ENCODE results near the gene PRDM16. TPM values are rescaled to one million over a fixed set of nuclear protein-coding genes. Genes with fewer than 3 reads are reported as not detected.

Gene PRDM16
- polyA plus RNA-seq, 3 donors = not detected

- Histone ChIP-seq H4K20me1 (ENCODE audit: insufficient read depth, low read length) (no peaks in the 10 kb centered on the region), H3K4me1 (ENCODE audit: control insufficient read depth in 1 of 2, insufficient read depth in 2 of 2, low read length in 2 of 2) (no peaks in the 10 kb centered on the region), H3K4me3 (replicated peaks in 1 of 3; ENCODE audit: low read depth in 2 of 3, low read length in 3 of 3) (no peak overlapping the region), H3K4me2 (replicated peaks; ENCODE audit: extremely low read depth, low read length, poor library complexity, severe bottlenecking) (no peak overlapping the region), H3K9me3 (replicated peaks in 1 of 2; ENCODE audit: control insufficient read depth in 1 of 2, insufficient read depth in 1 of 2, low read length in 2 of 2) (no peaks in the 10 kb centered on the region), H3K27me3 (ENCODE audit: control insufficient read depth in 2 of 2, insufficient read depth in 2 of 2, low read length in 2 of 2) (no peaks in the 10 kb centered on the region), H3K79me2 (ENCODE audit: insufficient read depth, low read length) (no peaks in the 10 kb centered on the region), H2AFZ (ENCODE audit: insufficient read depth, low read depth, low read length, poor library complexity, severe bottlenecking) (no peak overlapping the region), H3K27ac (ENCODE audit: low read depth in 1 of 2, low read length in 2 of 2) (no peak overlapping the region), H3K36me3 (replicated peaks in 1 of 2; ENCODE audit: control insufficient read depth in 1 of 2, insufficient read depth in 2 of 2, low read length in 2 of 2) (no peaks in the 10 kb centered on the region), H3K9ac (ENCODE audit: insufficient read depth, low read length, poor library complexity, severe bottlenecking) (no peak overlapping the region)
- H3K9me3 Mint-ChIP-seq = no peaks in the 10 kb centered on the region
- H3K4me1 Mint-ChIP-seq = no peaks in the 10 kb centered on the region
- H3K4me3 Mint-ChIP-seq = no peak overlapping the region
- H3K27ac Mint-ChIP-seq = no peak overlapping the region
- intact Hi-C loops (cut with micrococcal nuclease) = no loop called here
- no peaks in the 10 kb centered on the region for H3K36me3 Mint-ChIP-seq
- DNase-seq = no peak
- H3K27me3 Mint-ChIP-seq (ENCODE audit: low read depth in 3 of 3) = peaks cover 0 to 8% (median 0%) of the 10 kb centered on the region in 3 donors
- WGBS (ENCODE audit: insufficient coverage) = over 99% methylated on average over 12 of the region's 19 CpGs
- TF ChIP-seq CTCF (IDR thresholded peaks at IDR 0.05) = no peak
Observed at GRCh38 chr1:3140437-3140836, 71.4 kb downstream of the PRDM16 start.

- TF ChIP-seq CTCF (IDR thresholded peaks at IDR 0.05) = no peak
- no peak overlapping the region for H2AFZ ChIP-seq (ENCODE audit: insufficient read depth, low read depth, low read length, poor library complexity, severe bottlenecking)
- peaks cover 0 to 8% (median 0%) of the 10 kb centered on the region in 3 donors for H3K27me3 Mint-ChIP-seq (ENCODE audit: low read depth in 3 of 3)
- no peaks in the 10 kb centered on the region for H3K79me2 ChIP-seq (ENCODE audit: insufficient read depth, low read length)
- no peak overlapping the region for H3K4me2 ChIP-seq (replicated peaks; ENCODE audit: extremely low read depth, low read length, poor library complexity, severe bottlenecking)
- H3K36me3 Mint-ChIP-seq = no peaks in the 10 kb centered on the region
- H3K36me3 ChIP-seq (replicated peaks in 1 of 2; ENCODE audit: control insufficient read depth in 1 of 2, insufficient read depth in 2 of 2, low read length in 2 of 2) = no peaks in the 10 kb centered on the region
- H3K9me3 ChIP-seq (replicated peaks in 1 of 2; ENCODE audit: control insufficient read depth in 1 of 2, insufficient read depth in 1 of 2, low read length in 2 of 2) = no peaks in the 10 kb centered on the region
- H3K27ac Mint-ChIP-seq = no peak overlapping the region
- intact Hi-C loops (cut with micrococcal nuclease) = no loop called here
- DNase-seq = no peak
- H4K20me1 ChIP-seq (ENCODE audit: insufficient read depth, low read length) = no peaks in the 10 kb centered on the region
- H3K4me1 ChIP-seq (ENCODE audit: control insufficient read depth in 1 of 2, insufficient read depth in 2 of 2, low read length in 2 of 2) = no peaks in the 10 kb centered on the region
- no peak overlapping the region for H3K9ac ChIP-seq (ENCODE audit: insufficient read depth, low read length, poor library complexity, severe bottlenecking)
- no peaks in the 10 kb centered on the region for H3K4me1 Mint-ChIP-seq
- WGBS (ENCODE audit: insufficient coverage) = no CpG with 5 or more reads among the region's 13 CpGs
- no peak overlapping the region for H3K4me3 ChIP-seq (replicated peaks in 1 of 3; ENCODE audit: low read depth in 2 of 3, low read length in 3 of 3)
- H3K9me3 Mint-ChIP-seq = no peaks in the 10 kb centered on the region
- H3K27ac ChIP-seq (ENCODE audit: low read depth in 1 of 2, low read length in 2 of 2) = no peak overlapping the region
- no peak overlapping the region for H3K4me3 Mint-ChIP-seq
- no peaks in the 10 kb centered on the region for H3K27me3 ChIP-seq (ENCODE audit: control insufficient read depth in 2 of 2, insufficient read depth in 2 of 2, low read length in 2 of 2)
Observed at GRCh38 chr1:3141129-3141528, 72.1 kb downstream of the PRDM16 start.

Data from CD14-positive monocyte (primary cell).